K562 (cell line): ENCODE results near the gene CDC14A. TPM values are rescaled to one million over a fixed set of nuclear protein-coding genes. Genes with fewer than 3 reads are reported as not detected.

Experiments used
- ATAC-seq: fragments of 200-7000 bp; cut with Tn5 transposase; 3 replicates; pipeline ENCODE4 v1.9.1; 2020; ENCODE audit warnings: moderate library complexity
- BruUV-seq: library from RNA; stranded (reverse); fragments of 400-500 nt; replicated peaks from 2 replicates; lab custom pipeline; 2021; lab: Mats Ljungman, UMichigan
- CTCF ChIA-PET: fragments of 300-600 bp; formaldehyde crosslinking; extraction: SDS; loops from one replicate; lab custom pipeline; 2021; ENCODE audit warnings: low intra/inter-chr PET ratio; lab: Yijun Ruan, JAX
- POLR2A ChIA-PET: fragments of 300-600, 350-650 bp; sonication (Branson Sonifier 250); formaldehyde crosslinking; extraction: SDS; loops from one replicate; lab custom pipeline; 2021; ENCODE audit warnings: antibody characterized with exemption, inconsistent platforms; lab: Yijun Ruan, JAX
- DNase-seq, 4 experiments: peaks; one replicate each; pipeline versions ENCODE4 v3.0.0 to v3.0.0-alpha.2; 2011 to 2018; ENCODE audit warnings: low spot score in 3 of 4, mixed read lengths in 3 of 4; ENCODE audit errors: extremely low read depth in 1 of 4
- FAIRE-seq: peaks from 2 replicates; lab custom pipeline; 2011; peaks lifted over from hg19 to GRCh38; lab: Jason Lieb, UNC
- H2AFZ ChIP-seq: 2 replicates; pipeline ENCODE4 v1.6.0; 2011; ENCODE audit warnings: low read depth, low read length, control low read depth, inconsistent platforms
- H3K27ac ChIP-seq: fragments of 200-600 bp; 3 replicates; pipeline ENCODE4 v1.8.0; 2011; ENCODE audit warnings: low read depth, mild to moderate bottlenecking, control low read depth, inconsistent platforms, low read length, moderate library complexity, mixed read lengths; ENCODE audit errors: extremely low read depth
- H3K27me3 ChIP-seq, 2 experiments: fragments of 300-600 bp in 1 of 2; 2 replicates in 1 of 2; 3 replicates in 1 of 2; pipeline versions ENCODE4 v1.6.0 to v1.8.0; 2011; ENCODE audit warnings: inconsistent platforms in 2 of 2, low read length in 2 of 2, mild to moderate bottlenecking in 1 of 2, mixed read lengths in 1 of 2, moderate library complexity in 1 of 2; ENCODE audit not compliant: control insufficient read depth in 2 of 2, insufficient read depth in 2 of 2
- H3K36me3 ChIP-seq: fragments of 300-600 bp; 3 replicates; pipeline ENCODE4 v1.8.0; 2011; ENCODE audit warnings: mild to moderate bottlenecking, low read length, inconsistent platforms; ENCODE audit not compliant: control insufficient read depth, insufficient read depth
- H3K4me1 ChIP-seq, 2 experiments: fragments of 200-600 bp in 1 of 2; replicated peaks in 1 of 2; 2 replicates in 1 of 2; 3 replicates in 1 of 2; pipeline versions ENCODE4 v1.5.1 to v1.8.0; 2011; ENCODE audit warnings: inconsistent platforms in 2 of 2, low read length in 2 of 2, mild to moderate bottlenecking in 1 of 2, mixed read lengths in 1 of 2, moderate library complexity in 1 of 2; ENCODE audit not compliant: control insufficient read depth in 2 of 2, insufficient read depth in 2 of 2
- H3K4me2 ChIP-seq: 2 replicates; pipeline ENCODE4 v1.6.1; 2011; ENCODE audit warnings: low read length, control low read depth, inconsistent platforms, mixed read lengths; ENCODE audit not compliant: insufficient read depth
- H3K4me3 ChIP-seq: fragments of 200-600 bp; sonication (generic), shearing (Covaris generic); 2 replicates; pipeline ENCODE4 v1.5.1; 2016; ENCODE audit warnings: control low read depth, inconsistent platforms
- H3K79me2 ChIP-seq: fragments of 200-600 bp; 3 replicates; pipeline ENCODE4 v1.8.0; 2011; ENCODE audit warnings: low read length, inconsistent platforms; ENCODE audit not compliant: control insufficient read depth, insufficient read depth
- H3K9ac ChIP-seq, 2 experiments: 2 replicates each; pipeline versions ENCODE4 v1.6.0 to v1.6.1; 2011; ENCODE audit warnings: low read depth in 2 of 2, low read length in 2 of 2, control low read depth in 1 of 2, inconsistent platforms in 1 of 2, mild to moderate bottlenecking in 1 of 2, mixed read lengths in 1 of 2; ENCODE audit not compliant: insufficient read depth in 1 of 2
- H3K9me1 ChIP-seq: one replicate; pipeline ENCODE4 v1.6.0; 2011; ENCODE audit warnings: inconsistent platforms, mild to moderate bottlenecking, low read length, moderate library complexity; ENCODE audit not compliant: control insufficient read depth, insufficient read depth
- H3K9me3 ChIP-seq: replicated peaks from 2 replicates; pipeline ENCODE4 v1.5.1; 2011; ENCODE audit warnings: low read depth, low read length, inconsistent platforms; ENCODE audit not compliant: control insufficient read depth, insufficient read depth
- H4K20me1 ChIP-seq: replicated peaks from 2 replicates; pipeline ENCODE4 v1.6.1; 2011; ENCODE audit warnings: low read length, inconsistent platforms, mixed read lengths; ENCODE audit not compliant: control insufficient read depth, insufficient read depth
- CBX1 ChIP-seq: sonication (generic); IDR thresholded peaks from 2 replicates; pipeline ENCODE4 v1.6.1; 2016; ENCODE audit warnings: antibody characterized with exemption, low read depth, mild to moderate bottlenecking
- DPF2 ChIP-seq: fragments of 450-650 bp; IDR thresholded peaks from 2 replicates; pipeline ENCODE4 v1.6.1; 2016
- ILF3 ChIP-seq: fragments of 450-650 bp; IDR thresholded peaks from 2 replicates; pipeline ENCODE4 v1.6.1; 2018; ENCODE audit warnings: antibody characterized with exemption, mild to moderate bottlenecking, moderate library complexity, borderline replicate concordance
- SMAD4 ChIP-seq: fragments of 250-450 bp; sonication (Bioruptor Pico); conservative IDR thresholded peaks from 2 replicates; pipeline ENCODE4 v1.8.0; 2021; ENCODE audit warnings: inconsistent platforms, mild to moderate bottlenecking, moderate library complexity
- ZNF184 ChIP-seq: sonication (generic); formaldehyde crosslinking; IDR thresholded peaks from 2 replicates; pipeline ENCODE4 v1.5.0; 2020; ENCODE audit warnings: missing genetic modification reagents
- ZNF316 ChIP-seq: fragments of 450-650 bp; IDR thresholded peaks from 2 replicates; pipeline ENCODE4 v1.6.1; 2016
- ZNF384 ChIP-seq: IDR thresholded peaks from 2 replicates; pipeline ENCODE4 v1.6.1; 2012; ENCODE audit warnings: low read depth, low read length, improper control_type of control experiment
- WGBS: fragments of 100-300 bp; shearing (Covaris generic); methylation state at CpG from one replicate; pipeline ENCODE4 v1.1.6; 2016; ENCODE audit warnings: low coverage, mixed read lengths; ENCODE audit not compliant: insufficient coverage; ENCODE audit errors: missing lambda C conversion rate; 5-methylcytosine and 5-hydroxymethylcytosine counted together
- in situ Hi-C: fragments of 300-500 bp; cut with MboI; formaldehyde crosslinking; loops from 4 replicates; pipeline ENCODE4 v1.15.0; 2018; ENCODE audit warnings: inconsistent platforms, mixed read lengths
- intact Hi-C: fragments of 100-400 bp; cut with micrococcal nuclease; formaldehyde crosslinking; loops from 2 replicates; pipeline ENCODE4 v1.14.2; 2022
- polyA plus RNA-seq, 8 experiments: library from polyadenylated mRNA; depleted of rRNA in 4 of 8; stranded (reverse) in 5 of 8; unstranded in 3 of 8; fragments of >200 nt; fragmentation: Nextera tagmentation in 2 of 8; fragmentation: Illumina TruSeq in 1 of 8; extraction: Ambion mirVana in 2 of 8; extraction: Trizol in 1 of 8; gene quantifications; 2 replicates each; pipeline versions ENCODE4 v1.2.1 to v1.2.3, GENCODE V29; 2011 to 2014; ENCODE audit warnings: inconsistent platforms in 1 of 8, missing spikeins in 1 of 8
- total RNA-seq, 7 experiments: library from RNA; depleted of rRNA in 6 of 7; stranded (reverse); fragments of >200 nt in 6 of 7; fragmentation: Illumina TruSeq in 2 of 7; extraction: Trizol in 2 of 7; gene quantifications; 2 replicates each; pipeline versions ENCODE4 v1.2.1 to v1.2.3, GENCODE V29; 2011 to 2021; ENCODE audit warnings: low replicate concordance in 1 of 7

The CDC14A gene
- total and polyA plus RNA-seq, 9 of the 15 experiments (the other 6 are each of a cell fraction or from before 2014, with no cell fraction given): 17.0 to 74.3 (median 33.4) TPM

DNA sequence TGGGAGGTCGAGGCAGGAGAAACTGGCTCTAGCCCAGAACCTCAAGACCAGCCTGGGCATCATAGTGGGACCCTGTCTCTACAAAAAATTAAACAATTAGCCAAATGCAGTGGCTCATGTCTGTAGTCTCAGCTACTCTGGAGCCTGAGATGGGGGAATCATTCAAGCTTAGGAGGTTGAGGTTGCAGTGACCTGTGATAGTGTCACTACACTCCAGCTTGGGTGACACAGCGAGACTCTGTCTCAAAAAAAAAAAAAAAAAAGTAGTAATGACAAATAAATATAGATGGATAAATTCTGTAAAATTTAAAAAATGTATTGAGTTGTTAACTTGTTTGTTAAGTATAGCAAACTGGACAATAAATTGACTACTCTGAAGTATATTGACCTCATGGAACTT, 5.9 kb upstream of the CDC14A start:
- peak in 1 of 4 experiments; percentile 54 for DNase-seq
- Histone ChIP-seq H3K4me2 (no peak overlapping the region), H3K9me1 (no peaks in the 10 kb centered on the region), H3K4me1 (peaks cover 19 to 50% of the 10 kb centered on the region in 2 experiments), H3K4me3 (no peak overlapping the region), H3K27ac (peak overlapping the region; percentile 77), H3K36me3 (no peaks in the 10 kb centered on the region), H4K20me1 (no peaks in the 10 kb centered on the region), H3K9ac (no peak overlapping the region; a peak in 1 of 4 replicates), H3K9me3 (no peaks in the 10 kb centered on the region), H3K27me3 (no peaks in the 10 kb centered on the region), H3K79me2 (peaks cover 4% of the 10 kb centered on the region; the same call in 2 of the 3 replicates), H2AFZ (peak overlapping the region; percentile 28; the same call in 1 of the 2 replicates)
- ATAC-seq: peak; percentile 40
- ChIA-PET POLR2A (interaction anchor here (0.6 to 2.5 kb wide), 4 partner anchors 16 to 95 kb away, joined by 3 to 21 read pairs (median 3); no protein-coding TSS in a partner anchor), CTCF (no interaction called here)
- no peak for FAIRE-seq
- 0 out of 2 replicates have a peak, but pooled peaks have one; percentile 14 for TF ChIP-seq DPF2
- TF ChIP-seq ZNF316: peak; percentile 30; the same call in 1 of the 2 replicates
- TF ChIP-seq ILF3: no peak
- no peak for TF ChIP-seq ZNF184 (CRISPR knock-in tag)
- TF ChIP-seq ZNF384: peak; percentile 73
- TF ChIP-seq CBX1: no peak
- 0 out of 2 replicates have a peak, but pooled peaks have one; percentile 1 for TF ChIP-seq SMAD4 (CRISPR knock-in tag)
- no TSS peak for BruUV-seq
- in situ Hi-C loops (no loop called here), intact Hi-C loops (no loop called here)
- WGBS: 40% methylated on average over 1 of the region's 2 CpGs
